GM21619 (cell line): ENCODE data around the gene SFTA2.
"Not testable (repeated sequence)": the region's sequence is repeated elsewhere in the genome, so short reads cannot be mapped to it uniquely, and the experiment has no call there.

Source experiments
- ATAC-seq: cut with Tn5 transposase; IDR thresholded peaks from one replicate; pipeline ENCODE4 v1.9.1; 2021; ENCODE audit not compliant: unreplicated experiment

The SFTA2 gene

DNA sequence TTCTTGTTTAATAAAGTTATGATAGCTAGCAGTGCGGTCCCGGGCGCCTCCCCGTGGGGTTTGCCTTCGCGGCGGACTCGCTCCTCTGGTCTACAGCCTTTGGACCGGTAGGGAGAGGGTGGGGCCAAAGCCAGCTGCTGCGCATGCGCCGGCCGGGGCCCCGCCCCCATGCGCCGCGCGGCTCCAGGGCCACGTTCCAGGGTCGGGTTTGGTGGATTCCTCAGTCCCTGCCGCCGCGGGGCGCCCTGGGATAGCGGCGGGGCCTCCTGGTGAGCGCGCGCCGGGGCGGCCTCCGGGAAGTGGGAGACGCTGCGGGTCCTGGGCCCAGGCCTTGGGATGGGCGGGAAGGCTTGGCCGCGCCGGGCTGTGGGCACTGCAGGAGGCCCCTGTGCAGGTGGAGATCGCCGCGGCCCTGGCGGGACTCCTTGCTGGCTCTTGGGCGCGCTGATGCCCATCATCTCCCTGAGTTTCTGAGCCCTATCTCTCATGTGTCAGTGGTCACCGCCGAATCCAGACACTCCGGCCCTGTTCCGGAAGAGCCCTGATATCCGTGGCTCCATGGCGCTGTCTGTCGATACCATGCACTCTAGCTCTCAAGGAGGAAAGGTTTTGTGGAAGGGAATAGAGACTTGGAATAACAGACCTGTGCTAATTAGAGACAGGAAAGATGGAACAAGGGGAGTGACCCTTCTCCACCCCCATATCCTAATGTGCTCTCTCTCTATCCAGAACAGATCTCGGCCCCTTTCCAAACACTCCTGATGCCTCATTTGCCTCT, 17.7 kb downstream of the SFTA2 start, which contains the start of gene VARS2:
Gene VARS2 (plus strand): TSS at position 163 of the 778 bp plus-strand sequence. CDS start 599 bp downstream, at position 762.
- ATAC-seq = peak; percentile 78

DNA sequence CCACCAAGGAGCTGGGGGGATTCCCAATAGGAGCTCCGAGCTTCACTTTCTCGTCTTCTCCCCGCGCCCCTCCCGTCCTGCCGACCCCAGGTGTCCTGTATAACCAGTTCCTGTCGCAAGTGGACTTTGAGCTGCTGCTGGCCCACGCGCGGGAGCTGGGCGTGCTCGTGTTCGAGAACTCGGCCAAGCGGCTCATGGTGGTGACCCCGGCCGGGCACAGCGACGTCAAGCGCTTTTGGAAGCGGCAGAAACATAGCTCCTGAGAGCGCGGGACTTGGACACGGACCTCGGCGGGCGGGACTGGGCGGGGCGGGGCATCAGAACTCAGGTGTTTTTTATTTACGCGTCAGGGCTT, 18.3 kb downstream of the SFTA2 start:
- peak; percentile 4 for ATAC-seq

DNA sequence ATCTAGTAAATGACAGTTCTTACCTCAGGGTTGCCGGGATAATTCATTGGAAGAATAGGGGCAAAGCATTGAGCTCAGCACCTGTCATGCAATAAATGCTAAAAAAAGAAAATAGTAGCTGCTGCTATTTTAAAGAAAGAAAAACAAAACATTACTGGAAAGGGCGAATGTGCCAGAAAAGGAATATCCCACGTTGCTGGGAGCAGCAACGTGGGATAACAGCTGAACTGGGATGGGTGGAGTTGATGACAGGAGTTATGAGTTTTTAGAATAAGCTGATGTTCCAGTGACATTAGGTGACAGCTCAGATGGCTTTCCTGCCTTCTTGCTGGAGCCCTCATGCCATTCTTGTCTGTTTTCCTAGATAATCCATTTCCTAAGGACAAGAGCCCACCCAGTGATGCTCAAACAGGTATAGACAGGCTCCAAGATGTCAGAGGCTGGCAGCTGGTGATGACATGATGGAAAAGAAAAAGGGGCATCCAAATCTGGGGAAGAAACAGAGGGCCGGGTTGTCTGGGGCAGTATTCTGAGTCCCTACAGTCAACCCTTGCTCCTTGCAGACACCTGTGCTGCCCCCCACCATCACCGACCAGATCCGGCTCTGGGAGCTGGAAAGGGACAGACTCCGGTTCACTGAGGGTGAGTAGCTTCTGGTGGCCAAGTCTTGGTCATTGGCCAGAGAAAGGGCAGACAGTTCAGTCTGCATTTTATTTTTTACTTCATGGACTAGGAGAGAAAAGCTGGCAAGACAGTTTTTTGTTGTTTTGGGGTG, 19.0 kb downstream of the SFTA2 start:
- no peak for ATAC-seq

DNA sequence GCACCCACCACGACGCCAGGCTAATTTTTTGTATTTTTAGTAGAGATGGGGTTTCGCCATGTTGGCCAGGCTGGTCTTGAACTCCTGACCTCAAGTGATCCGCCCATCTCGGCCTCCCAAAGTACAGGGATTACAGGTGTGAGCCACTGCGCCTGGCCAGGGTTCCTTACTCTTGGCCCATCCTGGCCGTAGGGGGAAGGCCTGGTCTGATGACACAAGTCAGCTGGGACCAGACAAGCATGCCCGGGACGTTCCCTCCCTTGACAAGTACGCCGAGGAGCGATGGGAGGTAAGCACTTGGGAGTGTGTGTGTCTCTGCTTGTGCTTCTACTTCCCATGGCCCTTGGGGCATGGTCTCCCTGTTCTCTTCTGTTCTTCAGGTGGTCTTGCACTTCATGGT, 21.5 kb downstream of the SFTA2 start:
- ATAC-seq = not testable (repeated sequence)

DNA sequence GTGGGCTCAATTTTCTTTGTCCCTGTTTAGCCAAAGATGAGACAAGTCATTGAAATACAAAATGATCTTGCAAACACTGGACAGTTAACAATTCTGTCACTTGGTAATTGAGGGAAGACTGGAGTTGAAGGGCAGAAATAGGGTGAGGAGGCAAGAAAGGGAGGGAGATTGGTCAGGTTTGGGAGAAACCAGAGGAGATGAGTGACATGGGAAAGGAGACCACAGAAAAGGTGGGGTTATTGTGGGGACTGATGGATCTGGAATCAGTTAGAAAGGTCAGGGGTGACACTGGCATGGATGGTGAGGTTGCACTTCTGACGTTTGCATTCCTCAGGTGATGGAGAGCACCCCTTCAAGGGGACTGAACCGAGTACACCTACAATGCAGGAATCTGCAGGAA, 23.3 kb downstream of the SFTA2 start:
- no peak for ATAC-seq

GRCh38 chr6:30907758-30908591, 24.0 kb downstream of the SFTA2 start, which contains the start of gene GTF2H4:
GTF2H4 (plus strand) TSS chr6:30908207.
- peak; percentile 96 for ATAC-seq

DNA sequence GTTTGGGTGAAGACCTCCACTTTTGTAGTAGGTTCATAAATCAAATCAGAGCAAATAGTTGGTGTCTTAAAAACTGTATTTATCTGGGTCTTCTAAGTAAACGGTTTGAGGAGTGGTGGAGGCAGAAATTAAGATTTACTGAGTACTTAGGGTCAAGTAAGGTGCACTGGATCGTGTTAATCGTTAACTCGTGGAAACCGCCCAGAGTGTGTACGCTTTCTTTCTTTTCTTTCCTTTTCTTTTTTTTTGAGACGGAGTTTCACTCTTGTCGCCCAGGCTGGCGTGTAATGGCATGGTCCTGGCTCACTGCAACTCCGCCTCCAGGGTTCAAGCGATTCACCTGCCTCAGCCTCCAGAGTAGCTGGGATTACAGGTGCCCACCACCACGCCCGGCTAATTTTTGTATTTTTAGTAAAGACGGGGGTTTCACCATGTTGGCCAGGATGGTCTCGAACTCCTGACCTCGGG, 24.6 kb downstream of the SFTA2 start:
- not testable (repeated sequence) for ATAC-seq

DNA sequence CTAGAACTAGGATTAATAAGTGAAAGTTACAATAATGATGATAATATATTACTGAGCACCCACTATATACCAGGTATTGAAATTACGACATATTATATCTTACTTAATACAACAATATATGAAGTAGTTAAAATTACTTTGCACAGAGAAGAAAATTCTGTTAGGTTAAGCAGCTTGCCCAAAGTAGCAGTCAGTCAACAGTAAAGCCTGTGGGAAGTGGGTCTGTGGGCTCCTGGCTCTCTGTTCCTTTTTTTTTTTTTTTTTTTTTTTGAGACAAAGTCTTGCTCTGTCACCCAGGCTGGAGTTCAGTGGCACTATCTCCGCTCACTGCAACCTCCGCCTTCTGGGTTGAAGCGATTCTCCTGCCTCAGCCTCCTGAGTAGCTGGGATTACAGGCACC, 28.7 kb downstream of the SFTA2 start:
- ATAC-seq = no peak

GRCh38 chr6:30902709-30903108, 29.3 kb downstream of the SFTA2 start:
- no peak for ATAC-seq

DNA sequence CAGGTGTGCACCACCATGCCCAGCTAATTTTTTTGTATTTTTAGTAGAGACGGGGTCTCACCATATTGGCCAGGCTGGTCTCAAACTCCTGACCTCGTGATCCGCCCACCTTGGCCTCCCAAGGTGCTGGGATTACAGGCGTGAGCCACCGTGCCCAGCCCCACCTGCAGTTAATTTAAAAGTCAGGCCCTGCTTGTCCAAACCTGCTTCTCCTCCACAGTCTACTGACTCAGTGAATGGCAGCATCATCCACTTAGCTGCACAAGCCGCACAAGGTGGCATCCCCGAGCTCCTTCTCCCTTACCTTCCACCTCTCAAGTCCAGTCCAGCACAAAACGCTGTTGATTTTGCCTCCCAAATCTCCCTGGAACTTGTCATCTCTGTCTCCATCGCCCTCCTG, 29.8 kb downstream of the SFTA2 start:
- not testable (repeated sequence) for ATAC-seq

GRCh38 chr6:30901436-30901835, 30.5 kb downstream of the SFTA2 start:
- ATAC-seq = no peak

GRCh38 chr6:30900863-30901417, 31.0 kb downstream of the SFTA2 start:
- ATAC-seq = no peak

- no peak for ATAC-seq
Observed at GRCh38 chr6:30898750-30899360, 33.1 kb downstream of the SFTA2 start.

DNA sequence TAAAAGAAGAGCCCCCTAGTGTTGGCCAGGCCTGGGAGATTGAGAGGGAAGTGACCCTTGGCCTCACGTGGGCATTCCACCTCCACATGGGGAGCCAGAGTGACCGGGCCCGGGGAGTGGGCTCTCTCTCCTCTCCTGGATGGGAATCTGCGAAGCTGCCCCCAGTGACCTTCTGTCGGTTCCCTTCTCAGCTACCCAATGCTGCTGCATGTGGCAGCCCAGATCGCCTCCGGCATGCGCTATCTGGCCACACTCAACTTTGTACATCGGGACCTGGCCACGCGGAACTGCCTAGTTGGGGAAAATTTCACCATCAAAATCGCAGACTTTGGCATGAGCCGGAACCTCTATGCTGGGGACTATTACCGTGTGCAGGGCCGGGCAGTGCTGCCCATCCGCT, 34.1 kb downstream of the SFTA2 start:
- no peak for ATAC-seq

- ATAC-seq = no peak
Observed at GRCh38 chr6:30896541-30896940, 35.4 kb downstream of the SFTA2 start.

DNA sequence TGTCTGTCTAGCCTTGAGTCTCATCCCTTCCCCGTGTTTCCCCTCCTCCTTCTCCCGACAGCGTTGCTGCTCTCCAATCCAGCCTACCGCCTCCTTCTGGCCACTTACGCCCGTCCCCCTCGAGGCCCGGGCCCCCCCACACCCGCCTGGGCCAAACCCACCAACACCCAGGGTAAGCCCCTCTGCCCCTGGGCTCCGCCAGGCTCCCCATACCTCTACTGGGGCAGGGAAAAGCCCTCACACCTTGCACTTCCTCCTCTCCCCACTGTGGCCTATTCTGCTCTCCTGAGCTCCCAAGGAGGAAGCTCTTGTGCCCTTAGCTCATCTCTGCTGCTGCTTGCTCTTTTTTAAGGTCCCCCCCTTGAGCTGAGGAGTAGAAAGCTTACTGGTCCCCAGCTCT, 36.6 kb downstream of the SFTA2 start:
- ATAC-seq = no peak

DNA sequence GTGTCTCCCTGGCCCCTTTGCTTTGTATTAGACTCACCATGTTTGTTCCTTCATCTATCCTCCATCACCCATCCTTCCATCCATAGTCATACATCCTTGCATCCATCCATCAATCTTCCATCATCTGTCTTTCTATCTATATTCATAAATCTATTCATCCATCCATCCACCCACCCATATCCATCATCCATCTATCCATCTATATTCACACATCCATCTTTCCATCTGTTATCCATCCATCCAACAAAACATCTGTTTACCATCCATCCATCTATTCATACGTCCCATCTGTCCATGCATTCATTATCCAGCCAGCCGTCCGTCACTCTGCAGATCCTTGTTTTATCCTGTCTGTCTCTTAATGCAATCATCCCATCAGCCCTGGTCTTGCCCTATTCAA, 37.0 kb downstream of the SFTA2 start:
- ATAC-seq = no peak

- ATAC-seq = no peak
Observed at GRCh38 chr6:30894381-30894780, 37.6 kb downstream of the SFTA2 start.

- ATAC-seq = no peak
Observed at GRCh38 chr6:30893666-30894065, 38.3 kb downstream of the SFTA2 start.

DNA sequence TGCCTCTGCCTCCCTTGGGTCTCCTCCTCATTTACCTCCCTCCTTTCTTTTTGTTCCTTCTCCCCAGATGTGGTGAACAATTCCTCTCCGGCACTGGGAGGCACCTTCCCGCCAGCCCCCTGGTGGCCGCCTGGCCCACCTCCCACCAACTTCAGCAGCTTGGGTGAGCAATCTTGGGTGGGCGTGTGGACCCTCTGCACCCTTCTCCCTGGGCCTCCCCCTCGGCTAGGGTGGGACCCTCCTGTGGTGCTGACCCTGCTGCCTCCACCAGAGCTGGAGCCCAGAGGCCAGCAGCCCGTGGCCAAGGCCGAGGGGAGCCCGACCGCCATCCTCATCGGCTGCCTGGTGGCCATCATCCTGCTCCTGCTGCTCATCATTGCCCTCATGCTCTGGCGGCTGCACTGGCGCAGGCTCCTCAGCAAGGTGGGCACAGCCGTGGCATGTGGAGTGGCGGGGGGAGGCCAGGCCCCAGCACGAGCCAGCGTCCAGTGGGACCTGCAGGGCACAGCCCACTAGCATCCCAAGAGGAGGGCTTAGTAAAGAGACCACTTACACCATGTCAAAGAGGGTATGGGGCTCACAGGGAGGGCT, 38.9 kb downstream of the SFTA2 start:
- ATAC-seq = no peak
